Measurements from ENCODE around the gene EDDM13. TPM values are rescaled to one million over a fixed set of nuclear protein-coding genes. Genes with fewer than 3 reads are reported as not detected.

EDDM13 gene
- total and polyA plus RNA-seq, 5 donors from 2014 or later: 0.46 to 1.9 (median 1.1) TPM; not detected in 1

- no peak for ATAC-seq (ENCODE audit: low read depth in 2 of 2)
- Histone ChIP-seq H3K9me3 (ENCODE audit: control insufficient read depth in 2 of 2, low read length in 2 of 2) (peaks cover under 1% of the 10 kb centered on the region in 2 experiments), H3K27me3 (ENCODE audit: control insufficient read depth, insufficient read depth, low read length) (no peaks in the 10 kb centered on the region), H3K4me1 (ENCODE audit: control insufficient read depth, insufficient read depth, low read length, poor library complexity, severe bottlenecking) (no peaks in the 10 kb centered on the region), H3K4me3 (ENCODE audit: low read depth, low read length) (no peak overlapping the region), H3K36me3 (ENCODE audit: control insufficient read depth, insufficient read depth, low read length) (no peaks in the 10 kb centered on the region), H3K27ac (ENCODE audit: insufficient read depth, low read length, poor library complexity, severe bottlenecking) (no peak overlapping the region)
- Mint-ChIP-seq H3K36me3 (no peaks in the 10 kb centered on the region), H3K9me3 (peaks cover 0 to 3% (median 0%) of the 10 kb centered on the region in 7 donors), H3K4me1 (peaks cover 0 to 6% (median under 1%) of the 10 kb centered on the region in 4 donors), H3K27ac (no peak overlapping the region), H3K27me3 (no peaks in the 10 kb centered on the region), H3K4me3 (no peak overlapping the region)
- DNase-seq: peak in 1 of 3 donors; percentile 52
These were observed 75.8 kb downstream of the EDDM13 start for GRCh38 chr19:56348289-56348877.

- Mint-ChIP-seq H3K9me3 (no peaks in the 10 kb centered on the region), H3K4me3 (no peak overlapping the region), H3K36me3 (no peaks in the 10 kb centered on the region), H3K4me1 (peaks cover 0 to 6% (median under 1%) of the 10 kb centered on the region in 4 donors), H3K27me3 (no peaks in the 10 kb centered on the region), H3K27ac (peak overlapping the region in 1 of 3 donors; percentile 32)
- no peak overlapping the region for H3K4me3 ChIP-seq (ENCODE audit: low read depth, low read length)
- ATAC-seq (ENCODE audit: low read depth in 2 of 2) (peak; percentile 34), DNase-seq (peak; percentile 25 to 56 (median 54))
- H3K27ac ChIP-seq (ENCODE audit: insufficient read depth, low read length, poor library complexity, severe bottlenecking): no peak overlapping the region
- no peaks in the 10 kb centered on the region for H3K4me1 ChIP-seq (ENCODE audit: control insufficient read depth, insufficient read depth, low read length, poor library complexity, severe bottlenecking)
- no peaks in the 10 kb centered on the region for H3K9me3 ChIP-seq (ENCODE audit: control insufficient read depth in 2 of 2, low read length in 2 of 2)
- no peaks in the 10 kb centered on the region for H3K27me3 ChIP-seq (ENCODE audit: control insufficient read depth, insufficient read depth, low read length)
- H3K36me3 ChIP-seq (ENCODE audit: control insufficient read depth, insufficient read depth, low read length): no peaks in the 10 kb centered on the region
These were observed 78.0 kb downstream of the EDDM13 start for GRCh38 chr19:56350416-56351045.

- Mint-ChIP-seq H3K4me3 (no peak overlapping the region), H3K36me3 (no peaks in the 10 kb centered on the region), H3K9me3 (no peaks in the 10 kb centered on the region), H3K27me3 (no peaks in the 10 kb centered on the region), H3K4me1 (peaks cover 0 to 6% (median under 1%) of the 10 kb centered on the region in 4 donors), H3K27ac (no peak overlapping the region)
- no peaks in the 10 kb centered on the region for H3K9me3 ChIP-seq (ENCODE audit: control insufficient read depth in 2 of 2, low read length in 2 of 2)
- DNase-seq (no peak), ATAC-seq (ENCODE audit: low read depth in 2 of 2) (no peak)
- H3K27ac ChIP-seq (ENCODE audit: insufficient read depth, low read length, poor library complexity, severe bottlenecking): no peak overlapping the region
- no peaks in the 10 kb centered on the region for H3K4me1 ChIP-seq (ENCODE audit: control insufficient read depth, insufficient read depth, low read length, poor library complexity, severe bottlenecking)
- no peaks in the 10 kb centered on the region for H3K36me3 ChIP-seq (ENCODE audit: control insufficient read depth, insufficient read depth, low read length)
- H3K27me3 ChIP-seq (ENCODE audit: control insufficient read depth, insufficient read depth, low read length): no peaks in the 10 kb centered on the region
- H3K4me3 ChIP-seq (ENCODE audit: low read depth, low read length): no peak overlapping the region
These were observed 78.7 kb downstream of the EDDM13 start for GRCh38 chr19:56351208-56351607.

- H3K36me3 ChIP-seq (ENCODE audit: control insufficient read depth, insufficient read depth, low read length): no peaks in the 10 kb centered on the region
- no peak for ATAC-seq (ENCODE audit: low read depth in 2 of 2)
- Mint-ChIP-seq H3K4me3 (peak overlapping the region in 1 of 4 donors; percentile 1), H3K36me3 (peaks cover 18% of the 10 kb centered on the region), H3K27me3 (peaks cover 4% of the 10 kb centered on the region), H3K9me3 (peaks cover 3 to 22% (median 9%) of the 10 kb centered on the region in 7 donors), H3K27ac (no peak overlapping the region), H3K4me1 (peaks cover 0 to under 1% (median 0%) of the 10 kb centered on the region in 4 donors)
- no peaks in the 10 kb centered on the region for H3K4me1 ChIP-seq (ENCODE audit: control insufficient read depth, insufficient read depth, low read length, poor library complexity, severe bottlenecking)
- H3K9me3 ChIP-seq (ENCODE audit: control insufficient read depth in 2 of 2, low read length in 2 of 2): peaks cover 0 to 3% of the 10 kb centered on the region in 2 experiments
- H3K4me3 ChIP-seq (ENCODE audit: low read depth, low read length): no peak overlapping the region
- no peak for DNase-seq
- H3K27me3 ChIP-seq (ENCODE audit: control insufficient read depth, insufficient read depth, low read length): no peaks in the 10 kb centered on the region
- H3K27ac ChIP-seq (ENCODE audit: insufficient read depth, low read length, poor library complexity, severe bottlenecking): no peak overlapping the region
These were observed 83.0 kb downstream of the EDDM13 start for GRCh38 chr19:56355517-56355916.

GRCh38 chr19:56356944-56357343 lies 84.4 kb downstream of the EDDM13 start:
- no peak overlapping the region for H3K27ac Mint-ChIP-seq
- no peak for DNase-seq

More at GRCh38 chr19:56356944-56357343, 84.4 kb downstream of the EDDM13 start:
- no peak overlapping the region for H3K4me3 ChIP-seq (ENCODE audit: low read depth, low read length)
- H3K36me3 Mint-ChIP-seq: peaks cover 27% of the 10 kb centered on the region
- H3K36me3 ChIP-seq (ENCODE audit: control insufficient read depth, insufficient read depth, low read length): no peaks in the 10 kb centered on the region
- H3K4me3 Mint-ChIP-seq: no peak overlapping the region
- H3K27me3 ChIP-seq (ENCODE audit: control insufficient read depth, insufficient read depth, low read length): no peaks in the 10 kb centered on the region
- H3K4me1 ChIP-seq (ENCODE audit: control insufficient read depth, insufficient read depth, low read length, poor library complexity, severe bottlenecking): no peaks in the 10 kb centered on the region
- peaks cover 3 to 5% of the 10 kb centered on the region in 2 experiments for H3K9me3 ChIP-seq (ENCODE audit: control insufficient read depth in 2 of 2, low read length in 2 of 2)
- no peak for ATAC-seq (ENCODE audit: low read depth in 2 of 2)
- H3K9me3 Mint-ChIP-seq: peaks cover 3 to 32% (median 9%) of the 10 kb centered on the region in 7 donors
- no peaks in the 10 kb centered on the region for H3K4me1 Mint-ChIP-seq
- H3K27me3 Mint-ChIP-seq: peaks cover 4% of the 10 kb centered on the region
- H3K27ac ChIP-seq (ENCODE audit: insufficient read depth, low read length, poor library complexity, severe bottlenecking): no peak overlapping the region

Other genes with a start within 250 kb of the EDDM13 start
- gene ZNF787, start 151.5 kb upstream of the EDDM13 start, total RNA-seq: 21.4 TPM
- 1 to 10 TPM in 3 of 4 donors, under 1 TPM in 1; 0.73 to 1.8 (median 1.4) TPM for gene ZNF787, start 151.5 kb upstream of the EDDM13 start, polyA plus RNA-seq
- gene ZNF444, start 131.5 kb upstream of the EDDM13 start, total RNA-seq: 23.5 TPM
- 10 to 100 TPM; 10.8 to 16.0 (median 13.4) TPM for gene ZNF444, start 131.5 kb upstream of the EDDM13 start, polyA plus RNA-seq
- not detected for gene GALP, start 96.7 kb upstream of the EDDM13 start, total RNA-seq
- gene GALP, start 96.7 kb upstream of the EDDM13 start, polyA plus RNA-seq: not detected
- not detected for gene ZSCAN5B, start 75.0 kb upstream of the EDDM13 start, total RNA-seq
- not detected for gene ZSCAN5B, start 75.0 kb upstream of the EDDM13 start, polyA plus RNA-seq
- gene ZSCAN5C, start 70.5 kb upstream of the EDDM13 start, total RNA-seq: not detected
- not detected for gene ZSCAN5C, start 70.5 kb upstream of the EDDM13 start, polyA plus RNA-seq
- 6.8 TPM for gene ZSCAN5A, start 42.1 kb downstream of the EDDM13 start, total RNA-seq
- gene ZSCAN5A, start 42.1 kb downstream of the EDDM13 start, polyA plus RNA-seq: 1 to 10 TPM; 3.5 to 7.9 (median 5.4) TPM
- 2.3 TPM for gene ZNF582, start 120.8 kb downstream of the EDDM13 start, total RNA-seq
- 1 to 10 TPM; 3.8 to 6.0 (median 4.9) TPM for gene ZNF582, start 120.8 kb downstream of the EDDM13 start, polyA plus RNA-seq
- gene ZNF583, start 131.6 kb downstream of the EDDM13 start, total RNA-seq: 2.2 TPM
- 10 to 100 TPM in 2 of 4 donors, 1 to 10 TPM in 2; 7.3 to 17.0 (median 12.5) TPM for gene ZNF583, start 131.6 kb downstream of the EDDM13 start, polyA plus RNA-seq
- gene ZNF667, start 204.6 kb downstream of the EDDM13 start, total RNA-seq: 0.91 TPM
- 1 to 10 TPM in 1 of 4 donors, under 1 TPM in 3; 0.14 to 2.5 (median 0.50) TPM for gene ZNF667, start 204.6 kb downstream of the EDDM13 start, polyA plus RNA-seq
- 0.62 TPM for gene ZNF471, start 235.1 kb downstream of the EDDM13 start, total RNA-seq
- gene ZNF471, start 235.1 kb downstream of the EDDM13 start, polyA plus RNA-seq: under 1 TPM in 3 of 4 donors, not detected in 1; 0.17 to 0.39 (median 0.30) TPM